H1 (cell line): ENCODE results near the gene DENND5B. TPM values are rescaled to one million over a fixed set of nuclear protein-coding genes. Genes with fewer than 3 reads are reported as not detected.

Experiments
- CTCF ChIA-PET: fragments of 300-600 bp; sonication (Branson Sonifier 250); formaldehyde crosslinking; loops from one replicate; lab custom pipeline; 2021; ENCODE audit not compliant: partially characterized antibody; lab: Charles Lee
- POLR2A ChIA-PET: fragments of 300-600 bp; sonication (Branson Sonifier 250); formaldehyde crosslinking; loops from one replicate; lab custom pipeline; 2021; ENCODE audit warnings: inconsistent platforms; ENCODE audit not compliant: partially characterized antibody; lab: Charles Lee
- DNase-seq, 2 experiments: peaks; one replicate each; pipeline versions ENCODE4 v3.0.0 to v3.0.0-alpha.2; 2010 to 2022; ENCODE audit warnings: low spot score in 2 of 2, low read depth in 1 of 2, mixed read lengths in 1 of 2
- FAIRE-seq: peaks from 2 replicates; lab custom pipeline; 2011; peaks lifted over from hg19 to GRCh38; lab: Jason Lieb, UNC
- H2AFZ ChIP-seq: 2 replicates; pipeline ENCODE4 v1.8.1; 2012; ENCODE audit warnings: low read length, inconsistent platforms
- H2AK5ac ChIP-seq: 2 replicates; pipeline ENCODE4 v1.6.1; 2013; ENCODE audit warnings: low read depth, low read length
- H2BK120ac ChIP-seq: replicated peaks from 2 replicates; pipeline ENCODE3; 2013; ENCODE audit warnings: low read depth, low read length, inconsistent platforms
- H2BK12ac ChIP-seq: 2 replicates; pipeline ENCODE4 v1.6.1; 2013; ENCODE audit warnings: low read depth, low read length
- H2BK15ac ChIP-seq: 2 replicates; pipeline ENCODE4 v1.6.1; 2013; ENCODE audit warnings: low read length
- H2BK20ac ChIP-seq: 2 replicates; pipeline ENCODE4 v1.6.1; 2013; ENCODE audit warnings: low read length
- H2BK5ac ChIP-seq: 2 replicates; pipeline ENCODE4 v1.6.1; 2013; ENCODE audit warnings: low read depth, low read length
- H3K14ac ChIP-seq: 2 replicates; pipeline ENCODE4 v1.6.1; 2013; ENCODE audit warnings: inconsistent platforms; ENCODE audit not compliant: insufficient read length
- H3K18ac ChIP-seq: 2 replicates; pipeline ENCODE4 v1.6.1; 2013; ENCODE audit warnings: low read length; ENCODE audit errors: extremely low read depth
- H3K23ac ChIP-seq: 2 replicates; pipeline ENCODE4 v1.6.1; 2013; ENCODE audit warnings: inconsistent platforms; ENCODE audit not compliant: insufficient read length
- H3K23me2 ChIP-seq: 2 replicates; pipeline ENCODE4 v1.6.1; 2013; ENCODE audit warnings: low read depth, low read length
- H3K27ac ChIP-seq: 2 replicates; pipeline ENCODE4 v1.6.1; 2011; ENCODE audit warnings: low read depth, low read length, inconsistent platforms
- H3K27me3 ChIP-seq, 4 experiments: replicated peaks in 1 of 4; 1 replicate in 1 of 4; 2 replicates in 3 of 4; pipeline versions ENCODE4 v1.6.1 to v1.8.1; 2011 to 2013; ENCODE audit warnings: low read length in 3 of 4, mild to moderate bottlenecking in 3 of 4, inconsistent platforms in 2 of 4, mixed read lengths in 2 of 4, moderate library complexity in 1 of 4; ENCODE audit not compliant: control insufficient read depth in 3 of 4, insufficient read depth in 3 of 4; ENCODE audit errors: extremely low read depth in 1 of 4
- H3K36me3 ChIP-seq, 4 experiments: 2 replicates each; pipeline versions ENCODE4 v1.6.1 to v1.8.1; 2011 to 2013; ENCODE audit warnings: mild to moderate bottlenecking in 4 of 4, low read length in 3 of 4, moderate library complexity in 2 of 4, control low read depth in 1 of 4, inconsistent platforms in 1 of 4; ENCODE audit not compliant: insufficient read depth in 4 of 4, control insufficient read depth in 2 of 4
- H3K4ac ChIP-seq: replicated peaks from 2 replicates; pipeline ENCODE3; 2013; ENCODE audit warnings: low read length, low read depth, mixed read lengths, inconsistent platforms; ENCODE audit not compliant: insufficient read length
- H3K4me1 ChIP-seq, 4 experiments: replicated peaks in 1 of 4; 1 replicate in 1 of 4; 2 replicates in 3 of 4; pipeline versions ENCODE4 v1.6.1 to v1.8.1; 2011 to 2013; ENCODE audit warnings: low read length in 3 of 4, inconsistent platforms in 2 of 4, mixed read lengths in 1 of 4; ENCODE audit not compliant: insufficient read depth in 4 of 4, control insufficient read depth in 3 of 4
- H3K4me2 ChIP-seq, 2 experiments: 2 replicates each; pipeline versions ENCODE4 v1.6.1 to v1.8.1; 2011 to 2013; ENCODE audit warnings: low read depth in 2 of 2, low read length in 2 of 2, control low read depth in 1 of 2, inconsistent platforms in 1 of 2, mild to moderate bottlenecking in 1 of 2; ENCODE audit not compliant: insufficient read depth in 1 of 2
- H3K4me3 ChIP-seq, 4 experiments: fragments of 200-600, 300-600 bp in 1 of 4; sonication (generic), shearing (Covaris generic), sonication (Bioruptor Twin) in 1 of 4; 2 replicates each; pipeline versions ENCODE4 v1.5.1 to v1.8.1; 2011 to 2016; ENCODE audit warnings: low read length in 4 of 4, low read depth in 3 of 4, control low read depth in 2 of 4, inconsistent platforms in 2 of 4, mild to moderate bottlenecking in 2 of 4, mixed read lengths in 1 of 4, moderate library complexity in 1 of 4; ENCODE audit not compliant: insufficient read depth in 2 of 4; ENCODE audit errors: extremely low read depth in 1 of 4
- H3K56ac ChIP-seq: replicated peaks from 2 replicates; pipeline ENCODE3; 2013; ENCODE audit warnings: low read depth, mild to moderate bottlenecking, mixed read lengths, low read length, inconsistent platforms; ENCODE audit not compliant: insufficient read length
- H3K79me1 ChIP-seq: 2 replicates; pipeline ENCODE4 v1.6.1; 2013; ENCODE audit warnings: low read depth, low read length, control low read depth
- H3K79me2 ChIP-seq, 2 experiments: 2 replicates each; pipeline versions ENCODE4 v1.6.1 to v1.8.1; 2012 to 2013; ENCODE audit warnings: low read length in 2 of 2, mild to moderate bottlenecking in 2 of 2, inconsistent platforms in 1 of 2; ENCODE audit not compliant: insufficient read depth in 2 of 2, control insufficient read depth in 1 of 2
- H3K9ac ChIP-seq, 4 experiments: replicated peaks in 1 of 4; 1 replicate in 1 of 4; 2 replicates in 3 of 4; pipeline versions ENCODE4 v1.6.1 to v1.8.1; 2011 to 2013; ENCODE audit warnings: low read depth in 3 of 4, low read length in 3 of 4, control low read depth in 2 of 4, mild to moderate bottlenecking in 2 of 4, moderate library complexity in 2 of 4, inconsistent platforms in 1 of 4; ENCODE audit errors: extremely low read depth in 1 of 4
- H3K9me3 ChIP-seq, 2 experiments: 2 replicates each; pipeline versions ENCODE4 v1.6.1 to v1.8.1; 2012 to 2013; ENCODE audit warnings: mild to moderate bottlenecking in 2 of 2, moderate library complexity in 2 of 2, control low read depth in 1 of 2, inconsistent platforms in 1 of 2, low read depth in 1 of 2, low read length in 1 of 2, mixed read lengths in 1 of 2; ENCODE audit not compliant: insufficient read depth in 2 of 2
- H4K20me1 ChIP-seq, 2 experiments: replicated peaks in 1 of 2; 2 replicates each; pipeline versions ENCODE3 to v1.8.1; 2011 to 2013; ENCODE audit warnings: inconsistent platforms in 2 of 2, low read length in 2 of 2, mild to moderate bottlenecking in 1 of 2; ENCODE audit not compliant: insufficient read depth in 2 of 2, control insufficient read depth in 1 of 2
- H4K5ac ChIP-seq: 2 replicates; pipeline ENCODE4 v1.6.1; 2013; ENCODE audit warnings: low read length, low read depth, mixed read lengths, inconsistent platforms; ENCODE audit not compliant: insufficient read length
- H4K8ac ChIP-seq: 2 replicates; pipeline ENCODE4 v1.8.0; 2013; ENCODE audit warnings: mild to moderate bottlenecking, moderate library complexity, low read length, inconsistent platforms; ENCODE audit not compliant: insufficient read depth; ENCODE audit errors: extremely low read depth
- H4K91ac ChIP-seq: replicated peaks from 2 replicates; pipeline ENCODE3; 2013; ENCODE audit warnings: low read length, mixed read lengths, inconsistent platforms; ENCODE audit not compliant: insufficient read length
- ASH2L ChIP-seq: fragments of 200-600, 300-600 bp; sonication (generic); IDR thresholded peaks from one replicate; pipeline ENCODE4 v1.7.1; 2017; ENCODE audit warnings: low read length
- CBX8 ChIP-seq: fragments of 300-800, 300-1000 bp; sonication (generic); IDR thresholded peaks from 2 replicates; pipeline ENCODE4 v1.7.1; 2016; ENCODE audit warnings: low read depth, low read length, borderline replicate concordance
- CHD1 ChIP-seq: IDR thresholded peaks from 2 replicates; pipeline ENCODE4 v1.6.1; 2012; ENCODE audit warnings: low read depth, low read length, improper control_type of control experiment
- EP300 ChIP-seq, 2 experiments: IDR thresholded peaks; 1 replicate in 1 of 2; 2 replicates in 1 of 2; pipeline ENCODE4 v1.6.1; 2011 to 2012; ENCODE audit warnings: low read depth in 2 of 2, low read length in 2 of 2, mild to moderate bottlenecking in 2 of 2, borderline replicate concordance in 1 of 2, inconsistent platforms in 1 of 2, moderate library complexity in 1 of 2
- HDAC2 ChIP-seq, 2 experiments: fragments of 300-600 bp in 1 of 2; sonication (generic) in 1 of 2; IDR thresholded peaks; 2 replicates each; pipeline ENCODE4 v1.6.1; 2011 to 2012; ENCODE audit warnings: low read depth in 2 of 2, low read length in 2 of 2, mild to moderate bottlenecking in 2 of 2, moderate library complexity in 2 of 2, borderline replicate concordance in 1 of 2, inconsistent platforms in 1 of 2
- MAFK ChIP-seq: IDR thresholded peaks from 2 replicates; pipeline ENCODE4 v1.6.1; 2012; ENCODE audit warnings: low read depth, mild to moderate bottlenecking, improper control_type of control experiment, low read length
- NANOG ChIP-seq: IDR thresholded peaks from 2 replicates; pipeline ENCODE4 v1.6.1; 2011; ENCODE audit warnings: low read length, low read depth, mild to moderate bottlenecking, inconsistent platforms; ENCODE audit not compliant: insufficient read depth, poor library complexity, severe bottlenecking
- POLR2AphosphoS5 ChIP-seq: IDR thresholded peaks from 2 replicates; pipeline ENCODE4 v1.6.1; 2011; ENCODE audit warnings: low read depth, low read length
- RAD21 ChIP-seq, 2 experiments: IDR thresholded peaks in 1 of 2; conservative IDR thresholded peaks in 1 of 2; 2 replicates each; pipeline ENCODE4 v1.6.1; 2011; ENCODE audit warnings: low read depth in 2 of 2, low read length in 2 of 2, improper control_type of control experiment in 1 of 2, inconsistent platforms in 1 of 2, mild to moderate bottlenecking in 1 of 2, moderate library complexity in 1 of 2
- SIX5 ChIP-seq: IDR thresholded peaks from 2 replicates; pipeline ENCODE4 v1.6.1; 2011; ENCODE audit warnings: mild to moderate bottlenecking, low read depth, low read length
- SP2 ChIP-seq: IDR thresholded peaks from 2 replicates; pipeline ENCODE4 v1.6.1; 2012; ENCODE audit warnings: mild to moderate bottlenecking, low read length, inconsistent platforms
- WGBS, 2 experiments: shearing (Covaris generic) in 1 of 2; methylation state at CpG; one replicate each; pipeline versions ENCODE4 v1.1.6 to v1.1.7; 2013 to 2015; ENCODE audit warnings: low lambda C conversion rate in 2 of 2, mixed read lengths in 2 of 2, inconsistent platforms in 1 of 2, low coverage in 1 of 2, missing lambda C conversion rate in 1 of 2; ENCODE audit not compliant: insufficient replicate concordance in 2 of 2, insufficient coverage in 1 of 2, insufficient read length in 1 of 2; ENCODE audit errors: extremely low coverage in 1 of 2, missing lambda C conversion rate in 1 of 2; 5-methylcytosine and 5-hydroxymethylcytosine counted together
- polyA plus RNA-seq, 7 experiments: library from polyadenylated mRNA; depleted of rRNA in 3 of 7; stranded (reverse) in 5 of 7; unstranded in 2 of 7; fragments of >200 nt in 5 of 7; fragments of 200-250 nt in 2 of 7; gene quantifications; 1 replicate in 5 of 7; 2 replicates in 1 of 7; 4 replicates in 1 of 7; pipeline versions ENCODE4 v1.2.1 to v1.2.3, GENCODE V29; 2011 to 2013; ENCODE audit warnings: missing spikeins in 2 of 7, mixed read lengths in 2 of 7
- total RNA-seq: library from RNA; stranded (reverse); fragmentation: NEBNext Ultra II Directional; extraction: Animal tissue kit (Norgen Biotek cat#: 25700); gene quantifications from 2 replicates; pipeline ENCODE4 v1.2.1, GENCODE V29; 2021
- TF ChIP-seq, protein P1 (sequence below): IDR thresholded peaks from 2 replicates; pipeline ENCODE4 v1.6.1; 2012; ENCODE audit warnings: inconsistent platforms

DENND5B gene
- total and polyA plus RNA-seq, 2 of the 8 experiments (the other 6 are each of a cell fraction or from before 2014, with no cell fraction given) = 13.4 to 20.2 TPM

DNA sequence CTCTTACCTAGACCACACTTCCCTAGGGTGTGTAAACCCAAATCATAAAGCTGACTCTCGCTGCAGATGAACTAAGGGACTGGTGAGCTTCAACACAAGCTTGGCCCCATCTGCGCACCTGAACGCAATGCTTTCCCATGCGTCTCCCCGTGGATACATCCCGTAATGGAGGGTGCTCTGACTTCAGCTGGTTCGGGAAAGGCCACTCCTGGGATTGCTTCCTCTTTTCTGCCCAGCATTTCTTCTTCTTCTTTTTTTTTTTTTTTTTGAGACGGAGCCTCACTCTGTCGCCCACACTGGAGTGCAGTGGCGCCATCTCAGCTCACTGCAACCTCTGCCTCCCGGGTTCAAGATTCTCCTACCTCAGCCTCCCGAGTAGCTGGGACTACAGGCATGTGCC, 40.9 kb upstream of the DENND5B start:
- Histone ChIP-seq H3K18ac (no peak overlapping the region; the same call in 1 of the 2 replicates), H3K56ac (no peak overlapping the region), H4K5ac (no peak overlapping the region), H3K4me2 (no peak overlapping the region), H3K23me2 (no peaks in the 10 kb centered on the region), H3K79me2 (no peaks in the 10 kb centered on the region), H2BK15ac (no peak overlapping the region), H3K36me3 (no peaks in the 10 kb centered on the region), H3K9me3 (no peaks in the 10 kb centered on the region), H4K8ac (no peak overlapping the region), H3K4me1 (no peaks in the 10 kb centered on the region), H3K4me3 (no peak overlapping the region), H3K27me3 (no peaks in the 10 kb centered on the region), H2AFZ (no peak overlapping the region), H2BK20ac (no peak overlapping the region), H3K14ac (no peak overlapping the region), H2BK120ac (no peak overlapping the region), H3K23ac (no peak overlapping the region), H3K4ac (no peak overlapping the region), H4K20me1 (no peaks in the 10 kb centered on the region), H2BK5ac (no peak overlapping the region), H2BK12ac (no peak overlapping the region), H2AK5ac (no peak overlapping the region), H4K91ac (no peak overlapping the region), H3K79me1 (no peaks in the 10 kb centered on the region), H3K9ac (no peak overlapping the region), H3K27ac (no peak overlapping the region)
- POLR2A ChIA-PET = no interaction called here
- DNase-seq (no peak), FAIRE-seq (no peak)
- 92% methylated on average over 11 of the region's 12 CpGs; no CpG with 5 or more reads in 1 of the 2 experiments for WGBS, 2 experiments
- CTCF ChIA-PET = interaction anchor here (0.9 to 1.4 kb wide), 4 partner anchors 198 to 230 kb away, joined by 3 to 6 read pairs (median 4); no protein-coding TSS in a partner anchor
- TF ChIP-seq SIX5 (no peak), NANOG (no peak), ASH2L (no peak), CHD1 (no peak), EP300 (IDR thresholded peaks at IDR 0.05; ENCODE audit: borderline replicate concordance in 1 of 2, low read depth in 2 of 2, low read length in 2 of 2) (no peak), RAD21 (IDR thresholded peaks at IDR 0.05 in 1 of 2, conservative IDR thresholded peaks at IDR 0.05 in 1 of 2; ENCODE audit: low read depth in 2 of 2, low read length in 2 of 2) (no peak), POLR2AphosphoS5 (no peak), HDAC2 (IDR thresholded peaks at IDR 0.05; ENCODE audit: borderline replicate concordance in 1 of 2, low read depth in 2 of 2, low read length in 2 of 2) (no peak), MAFK (no peak), SP2 (no peak), CBX8 (no peak)
- TF ChIP-seq, protein P1, sequence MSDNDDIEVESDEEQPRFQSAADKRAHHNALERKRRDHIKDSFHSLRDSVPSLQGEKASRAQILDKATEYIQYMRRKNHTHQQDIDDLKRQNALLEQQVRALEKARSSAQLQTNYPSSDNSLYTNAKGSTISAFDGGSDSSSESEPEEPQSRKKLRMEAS = no peak
